Ishikawa (cell line): Measurements from ENCODE around the gene FYTTD1.

ENCODE experiments used
- CEBPB ChIP-seq: IDR thresholded peaks from 2 replicates; pipeline ENCODE4 v1.6.1; 2012
- CREB1 ChIP-seq: IDR thresholded peaks from 2 replicates; pipeline ENCODE4 v1.6.1; 2012; ENCODE audit warnings: low read depth
- EGR1 ChIP-seq: IDR thresholded peaks from 2 replicates; pipeline ENCODE4 v1.6.1; 2012
- EP300 ChIP-seq: IDR thresholded peaks from 2 replicates; pipeline ENCODE4 v1.6.1; 2012; ENCODE audit warnings: borderline replicate concordance
- FOXM1 ChIP-seq: IDR thresholded peaks from 2 replicates; pipeline ENCODE4 v1.6.1; 2012; ENCODE audit warnings: low read depth, borderline replicate concordance
- MAX ChIP-seq: IDR thresholded peaks from 2 replicates; pipeline ENCODE4 v1.6.1; 2012
- NFIC ChIP-seq: IDR thresholded peaks from 2 replicates; pipeline ENCODE4 v1.6.1; 2012
- RAD21 ChIP-seq: IDR thresholded peaks from 2 replicates; pipeline ENCODE4 v1.6.1; 2012; ENCODE audit warnings: low read depth
- REST ChIP-seq: IDR thresholded peaks from 2 replicates; pipeline ENCODE4 v1.6.1; 2012; ENCODE audit warnings: low read depth, mild to moderate bottlenecking
- TAF1 ChIP-seq: IDR thresholded peaks from 2 replicates; pipeline ENCODE4 v1.6.1; 2012; ENCODE audit warnings: low read depth, mild to moderate bottlenecking
- TCF12 ChIP-seq: IDR thresholded peaks from 2 replicates; pipeline ENCODE4 v1.6.1; 2012; ENCODE audit warnings: low read depth
- TEAD4 ChIP-seq: IDR thresholded peaks from 2 replicates; pipeline ENCODE4 v1.6.1; 2012
- USF1 ChIP-seq: IDR thresholded peaks from 2 replicates; pipeline ENCODE4 v1.6.1; 2012
- YY1 ChIP-seq: IDR thresholded peaks from 2 replicates; pipeline ENCODE4 v1.6.1; 2012; ENCODE audit warnings: low read depth
- ZBTB7A ChIP-seq: IDR thresholded peaks from 2 replicates; pipeline ENCODE4 v1.6.1; 2012; ENCODE audit warnings: low read depth

Gene FYTTD1

GRCh38 chr3:197713477-197713822 lies 36.2 kb upstream of the FYTTD1 start:
- no peak for TF ChIP-seq YY1
- TF ChIP-seq USF1, result no peak
- no peak for TF ChIP-seq TCF12
- TF ChIP-seq FOXM1, result no peak
- no peak for TF ChIP-seq NFIC
- no peak for TF ChIP-seq TEAD4
- TF ChIP-seq TAF1, result no peak
- no peak for TF ChIP-seq RAD21
- no peak for TF ChIP-seq EP300
- no peak for TF ChIP-seq CEBPB
- TF ChIP-seq EGR1, result no peak
- no peak for TF ChIP-seq CREB1
- no peak for TF ChIP-seq MAX
- no peak for TF ChIP-seq REST
- no peak for TF ChIP-seq ZBTB7A

- TF ChIP-seq TAF1 (no peak), MAX (no peak), TCF12 (no peak), REST (no peak), YY1 (no peak), CREB1 (no peak), RAD21 (no peak), NFIC (no peak), FOXM1 (no peak), EP300 (no peak), USF1 (no peak), ZBTB7A (no peak), EGR1 (no peak), TEAD4 (no peak), CEBPB (no peak)
These were observed 35.4 kb upstream of the FYTTD1 start for GRCh38 chr3:197714251-197714650.

GRCh38 chr3:197718891-197719290 lies 30.8 kb upstream of the FYTTD1 start:
- TF ChIP-seq NFIC (no peak), TEAD4 (peak; percentile 88), TCF12 (0 out of 2 replicates have a peak, but pooled peaks have one; percentile 22), EP300 (peak; percentile 22; the same call in 1 of the 2 replicates), EGR1 (no peak), USF1 (no peak), ZBTB7A (no peak), RAD21 (0 out of 2 replicates have a peak, but pooled peaks have one; percentile 10), FOXM1 (no peak), CREB1 (no peak), MAX (peak; percentile 64; the same call in 1 of the 2 replicates)

GRCh38 chr3:197720694-197721093 lies 29.0 kb upstream of the FYTTD1 start:
- TF ChIP-seq EP300 (no peak), MAX (no peak), REST (no peak), YY1 (no peak), EGR1 (no peak)
